ENCODE measurements around the gene POLR2C.
"Not testable (repeated sequence)": the region's sequence is repeated elsewhere in the genome, so short reads cannot be mapped to it uniquely, and the experiment has no call there.

The POLR2C gene

DNA sequence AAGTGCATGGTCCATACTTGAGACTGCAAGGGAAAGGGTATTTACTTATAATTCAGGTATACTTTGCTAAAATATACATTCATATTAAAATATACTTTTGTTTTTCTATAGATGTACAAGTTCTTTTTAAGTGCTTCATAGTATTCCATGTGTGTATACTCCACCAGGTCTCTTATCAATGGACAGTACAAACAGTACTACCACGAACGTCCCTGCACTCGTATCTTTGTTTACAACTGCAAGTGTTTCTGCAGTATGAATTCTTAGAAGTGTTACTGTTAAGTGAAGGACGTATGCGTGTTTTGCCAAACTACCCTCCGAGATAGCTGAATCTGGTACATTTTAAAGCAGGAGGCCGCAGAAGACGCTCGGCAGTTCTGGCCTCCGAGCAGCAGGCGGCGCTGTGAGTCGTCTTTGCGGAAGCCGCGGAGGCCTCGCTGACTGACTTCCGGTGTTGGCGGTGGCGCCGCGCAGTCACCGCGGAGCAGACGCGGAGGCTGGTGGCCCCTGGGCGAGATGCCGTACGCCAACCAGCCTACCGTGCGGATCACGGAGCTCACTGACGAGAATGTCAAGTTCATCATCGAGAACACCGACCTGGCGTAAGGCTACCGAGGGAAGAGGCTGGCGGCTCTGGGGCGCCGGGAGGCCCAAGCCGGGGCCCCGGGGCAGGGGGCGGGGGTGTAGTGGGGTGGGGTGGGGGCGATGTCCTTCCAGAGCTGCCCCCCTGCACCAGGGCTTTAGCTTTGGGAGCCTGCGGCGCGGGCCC is at the start of gene POLR2C:
POLR2C (plus strand) TSS at position 471 of the 769 bp plus-strand sequence; CDS start at position 517, 46 bp downstream.
- peak; percentile 93 for DNase-seq

GRCh38 chr16:57413301-57413730 is 49.2 kb upstream of the POLR2C start:
- DNase-seq = no peak

- no peak for DNase-seq
These were observed 48.7 kb upstream of the POLR2C start for GRCh38 chr16:57413733-57414132.

GRCh38 chr16:57416084-57416483 is 46.4 kb upstream of the POLR2C start:
- no peak for DNase-seq

GRCh38 chr16:57419506-57419905 is 43.0 kb upstream of the POLR2C start:
- DNase-seq = no peak

- DNase-seq = no peak
These were observed 40.2 kb upstream of the POLR2C start for GRCh38 chr16:57422026-57422944.

DNA sequence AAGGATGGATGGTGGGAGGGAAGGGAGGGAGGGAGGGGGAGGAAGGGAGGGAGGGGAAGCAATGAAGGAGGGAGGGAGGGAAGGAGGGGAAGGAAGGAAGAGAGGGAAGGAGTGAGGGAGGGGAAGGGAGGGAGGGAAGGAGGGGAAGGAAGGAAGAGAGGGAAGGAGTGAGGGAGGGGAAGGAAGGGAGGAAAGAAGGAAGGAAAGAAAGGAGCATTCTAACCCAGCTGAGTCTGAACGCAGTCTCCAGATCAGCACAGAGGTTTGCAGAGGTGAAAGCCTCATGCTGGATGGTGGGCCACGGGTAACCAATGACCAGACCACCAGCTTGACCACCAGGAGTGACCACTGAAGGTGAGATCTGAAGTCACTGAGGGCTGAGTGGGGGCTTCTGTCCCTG is 39.3 kb upstream of the POLR2C start:
- DNase-seq = no peak

DNA sequence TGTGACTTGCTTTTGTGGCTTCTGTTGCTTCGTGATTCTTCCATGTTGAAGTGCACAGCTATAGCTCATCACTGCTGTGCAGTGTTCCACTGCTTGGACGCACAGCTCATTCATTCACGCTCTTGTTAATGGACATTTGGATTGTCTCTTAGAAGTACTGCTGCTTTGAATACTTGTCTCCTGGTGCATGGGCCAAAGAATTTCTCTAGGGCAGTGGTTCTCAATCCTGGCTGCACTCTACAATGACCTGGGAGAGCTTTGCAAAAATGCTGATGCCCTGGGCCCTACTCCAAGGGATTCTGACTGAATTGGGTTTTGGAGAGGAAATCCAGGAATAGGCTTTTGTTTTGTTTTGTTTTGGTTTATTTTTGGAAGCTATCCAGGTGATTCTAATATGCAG is 37.9 kb upstream of the POLR2C start:
- no peak for DNase-seq

GRCh38 chr16:57426356-57426755 is 36.1 kb upstream of the POLR2C start:
- DNase-seq = no peak

DNA sequence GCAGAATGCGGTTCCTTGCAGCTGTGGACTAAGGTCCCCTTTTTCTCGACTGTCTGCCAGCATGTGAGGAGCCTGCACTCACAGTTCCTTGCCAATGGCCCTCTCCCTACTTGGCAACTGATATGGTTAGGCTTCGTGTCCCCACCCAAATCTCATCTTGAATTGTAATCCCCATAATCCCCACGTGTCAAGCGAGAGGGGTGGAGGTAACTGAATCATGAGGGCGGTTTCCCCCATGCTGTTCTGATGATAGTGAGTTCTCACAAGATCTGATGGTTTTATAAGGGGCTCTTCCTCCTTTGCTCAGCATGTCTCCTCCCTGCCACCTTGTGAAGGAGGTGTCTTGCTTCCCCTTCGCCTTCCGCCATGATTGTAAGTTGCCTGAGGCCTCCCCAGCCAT is 35.2 kb upstream of the POLR2C start:
- no peak for DNase-seq

DNA sequence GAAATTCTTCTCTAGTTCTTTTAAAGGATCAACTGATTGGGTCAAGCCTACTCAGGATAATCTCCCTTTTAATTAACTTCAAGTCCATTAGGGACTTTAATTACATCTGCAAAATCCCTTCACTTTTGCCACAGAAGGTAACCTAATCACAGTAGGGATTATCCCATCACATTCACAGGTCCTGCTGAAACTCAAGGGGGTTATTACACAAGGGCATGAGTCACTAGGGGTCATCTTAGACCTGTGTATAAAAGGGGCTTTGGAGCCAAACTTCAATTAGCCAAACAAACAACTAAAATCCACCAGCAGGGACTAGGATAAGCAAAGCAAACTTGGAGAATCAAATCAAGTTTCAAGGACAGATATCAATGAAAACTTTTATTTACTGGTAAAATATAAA is 34.7 kb upstream of the POLR2C start:
- DNase-seq = no peak

DNA sequence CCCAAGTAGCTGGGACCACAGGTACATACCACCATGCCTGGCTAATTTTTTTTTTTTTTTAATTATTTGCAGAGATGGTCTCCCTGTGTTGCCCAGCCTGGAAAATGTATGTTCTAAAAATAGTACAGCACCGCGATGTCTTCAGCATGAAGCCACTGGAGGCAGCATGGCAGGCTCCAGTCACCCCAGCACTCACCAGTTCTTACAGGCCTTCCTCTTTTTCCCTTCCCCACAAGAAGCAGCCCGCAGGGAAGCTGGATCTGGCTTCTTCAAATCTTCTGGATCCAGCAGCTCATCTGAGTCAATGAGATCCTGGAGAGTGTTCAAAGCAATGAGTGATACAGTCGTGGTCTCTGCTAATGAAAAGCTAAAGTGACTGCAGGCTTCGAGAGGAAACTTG is 31.5 kb upstream of the POLR2C start:
- DNase-seq = no peak

- no peak for DNase-seq
These were observed 30.0 kb upstream of the POLR2C start for GRCh38 chr16:57432505-57432904.

DNA sequence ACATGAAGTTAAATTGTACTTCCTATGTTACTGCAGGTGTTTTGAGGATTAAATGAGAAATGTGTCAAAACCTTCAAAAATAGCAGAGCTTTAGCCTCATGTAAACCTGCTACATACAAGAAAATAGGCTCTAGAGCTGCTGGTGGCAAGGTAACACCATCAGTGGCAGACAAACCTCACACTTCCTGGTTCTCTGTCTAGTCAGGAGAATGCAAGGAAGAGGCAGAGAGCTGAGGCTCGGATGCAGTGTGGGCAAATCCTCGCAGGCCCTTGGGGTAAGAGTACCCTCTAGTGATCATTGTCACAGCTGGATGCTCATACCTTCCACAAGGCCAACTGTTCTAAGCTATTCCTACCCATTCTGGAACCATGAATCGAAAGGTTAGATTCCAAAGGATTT is 29.5 kb upstream of the POLR2C start:
- DNase-seq = no peak

DNA sequence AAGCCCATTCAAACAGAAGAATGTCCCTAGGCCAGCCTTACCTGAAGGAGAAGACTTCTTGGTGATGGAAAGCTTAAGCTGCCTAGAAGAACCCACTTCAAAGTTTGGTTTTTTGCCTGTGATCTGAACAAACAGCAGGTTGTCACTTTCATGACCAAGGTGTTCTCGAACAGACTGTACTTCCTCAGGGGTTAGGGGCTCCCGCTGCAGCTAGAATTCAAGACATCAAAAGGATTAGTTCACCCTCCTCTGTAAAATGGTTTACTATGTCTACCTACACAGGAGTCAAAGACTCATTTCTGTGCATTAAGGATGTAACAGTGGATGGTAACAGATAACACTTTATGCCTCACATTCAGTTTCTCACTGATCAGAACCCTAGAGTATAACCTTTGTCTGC is 28.5 kb upstream of the POLR2C start:
- no peak for DNase-seq

- no peak for DNase-seq
These were observed 26.6 kb upstream of the POLR2C start for GRCh38 chr16:57435838-57436237.

- DNase-seq = not testable (repeated sequence)
These were observed 22.5 kb upstream of the POLR2C start for GRCh38 chr16:57439947-57440346.

- DNase-seq = not testable (repeated sequence)
These were observed 21.9 kb upstream of the POLR2C start for GRCh38 chr16:57440551-57440950.

- DNase-seq = no peak
These were observed 17.8 kb upstream of the POLR2C start for GRCh38 chr16:57444711-57445110.

DNA sequence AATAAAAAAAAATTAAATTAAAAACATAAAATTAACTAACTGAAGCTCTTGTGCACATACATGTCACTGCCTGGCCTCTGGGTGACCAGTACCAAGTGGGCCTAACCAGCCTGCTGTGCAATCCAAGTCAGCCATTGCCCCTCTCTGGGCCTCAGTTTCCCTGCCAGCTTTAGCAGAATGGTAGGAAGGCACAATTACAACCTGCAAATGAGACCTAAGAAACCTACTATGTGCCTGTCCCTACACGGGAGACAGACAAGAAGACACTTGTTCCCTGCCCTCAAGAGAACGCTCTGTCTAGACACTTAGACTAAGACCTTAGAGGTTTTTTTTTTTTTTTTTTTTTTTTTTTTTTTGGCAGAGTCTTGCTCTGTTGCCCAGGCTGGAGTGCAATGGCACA is 17.0 kb upstream of the POLR2C start:
- no peak for DNase-seq

DNA sequence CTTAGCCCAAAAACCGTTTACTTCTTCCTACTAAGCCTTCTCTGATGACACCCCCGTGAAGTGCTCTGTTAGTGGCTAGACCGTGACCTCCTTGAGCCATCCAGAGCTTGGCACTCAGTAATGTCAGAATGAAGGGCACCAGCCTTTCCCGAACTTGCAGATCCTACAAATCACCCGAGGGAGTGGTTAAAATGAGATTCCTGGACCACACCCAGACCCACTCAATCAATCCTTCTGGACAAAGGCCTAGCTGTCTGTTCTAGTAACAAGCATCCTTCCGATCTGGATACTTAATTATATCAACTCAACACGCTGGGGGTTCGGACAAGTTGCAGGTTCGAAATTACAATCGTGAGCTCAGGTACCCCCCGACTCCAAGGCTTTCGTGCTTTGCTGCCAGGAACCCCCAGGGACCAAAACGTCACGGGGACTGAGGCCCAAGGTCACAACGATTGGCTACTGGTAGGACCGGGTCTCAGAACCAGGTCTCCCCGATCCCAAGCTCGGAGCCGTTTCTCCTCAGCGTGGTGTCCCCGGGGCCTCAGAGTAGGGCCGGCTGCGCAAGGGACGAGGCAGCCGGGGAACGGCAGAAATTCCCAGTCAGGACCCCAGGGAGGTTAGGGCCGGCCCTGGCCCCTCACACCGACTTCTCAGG is 15.8 kb upstream of the POLR2C start:
- DNase-seq = no peak

- peak; percentile 93 for DNase-seq
These were observed 15.1 kb upstream of the POLR2C start, which contains the start of the genes CIAPIN1 and COQ9 for GRCh38 chr16:57447186-57447962. TSS of gene CIAPIN1 (minus strand) at chr16:57447385. CDS start at chr16:57440928, 6,457 bp downstream. TSS of gene COQ9 (plus strand) at chr16:57447479. CDS start at chr16:57447506, 27 bp downstream.
